HG02981 (cell line): ENCODE data around the gene TTYH2.
"Not testable (repeated sequence)": the region's sequence is repeated elsewhere in the genome, so short reads cannot be mapped to it uniquely, and the experiment has no call there.

Source experiments
- ATAC-seq: cut with Tn5 transposase; IDR thresholded peaks from one replicate; pipeline ENCODE4 v1.9.1; 2021; ENCODE audit warnings: mild to moderate bottlenecking, moderate library complexity; ENCODE audit not compliant: unreplicated experiment

TTYH2 gene

GRCh38 chr17:74252211-74252610 is 38.8 kb downstream of the TTYH2 start:
- ATAC-seq: no peak

GRCh38 chr17:74253036-74253435 is 39.7 kb downstream of the TTYH2 start:
- ATAC-seq: no peak

- no peak for ATAC-seq
These were observed 43.9 kb downstream of the TTYH2 start for GRCh38 chr17:74257311-74257710.

- ATAC-seq: no peak
These were observed 46.5 kb downstream of the TTYH2 start for GRCh38 chr17:74259667-74260524.

GRCh38 chr17:74260525-74260850 is 47.1 kb downstream of the TTYH2 start:
- no peak for ATAC-seq

GRCh38 chr17:74262601-74263000 is 49.2 kb downstream of the TTYH2 start:
- ATAC-seq: no peak

- not testable (repeated sequence) for ATAC-seq
These were observed 53.7 kb downstream of the TTYH2 start for GRCh38 chr17:74267054-74267453.

GRCh38 chr17:74267579-74267978 is 54.2 kb downstream of the TTYH2 start:
- no peak for ATAC-seq

GRCh38 chr17:74267987-74268499 is 54.7 kb downstream of the TTYH2 start:
- ATAC-seq: no peak

- ATAC-seq: no peak
These were observed 55.2 kb downstream of the TTYH2 start for GRCh38 chr17:74268558-74268957.

GRCh38 chr17:74270333-74270732 is 57.0 kb downstream of the TTYH2 start:
- ATAC-seq: no peak

- no peak for ATAC-seq
These were observed 57.9 kb downstream of the TTYH2 start for GRCh38 chr17:74271281-74271680.

- ATAC-seq: no peak
These were observed 58.7 kb downstream of the TTYH2 start for GRCh38 chr17:74271901-74272561.

GRCh38 chr17:74272731-74273201 is 59.4 kb downstream of the TTYH2 start:
- ATAC-seq: no peak

GRCh38 chr17:74274060-74274708 is 60.8 kb downstream of the TTYH2 start, which contains the start of gene DNAI2:
TSS of gene DNAI2 (plus strand) at chr17:74274234. CDS start at chr17:74281818, 7,584 bp downstream.
- ATAC-seq: no peak

GRCh38 chr17:74274709-74275340 is 61.5 kb downstream of the TTYH2 start:
- ATAC-seq: no peak

- no peak for ATAC-seq
These were observed 62.7 kb downstream of the TTYH2 start for GRCh38 chr17:74276051-74276476.

GRCh38 chr17:74276541-74277009 is 63.2 kb downstream of the TTYH2 start:
- ATAC-seq: no peak

GRCh38 chr17:74277935-74278334 is 64.6 kb downstream of the TTYH2 start:
- no peak for ATAC-seq

GRCh38 chr17:74279617-74280016 is 66.2 kb downstream of the TTYH2 start:
- ATAC-seq: not testable (repeated sequence)

- ATAC-seq: no peak
These were observed 66.7 kb downstream of the TTYH2 start for GRCh38 chr17:74280093-74280513.
